DLD1 (cell line): ENCODE measurements around the gene KIAA1755.

ENCODE experiments used
- in situ Hi-C: cut with HindIII; loops from 2 replicates; pipeline ENCODE4 v1.10.0; 2017; ENCODE audit warnings: low sequenced_read_pairs

The KIAA1755 gene

GRCh38 chr20:38222923-38223742, 37.4 kb downstream of the KIAA1755 start:
- in situ Hi-C loops = no loop called here

GRCh38 chr20:38222231-38222922, 38.2 kb downstream of the KIAA1755 start:
- in situ Hi-C loops = no loop called here

GRCh38 chr20:38221119-38221589, 39.4 kb downstream of the KIAA1755 start:
- in situ Hi-C loops = no loop called here

GRCh38 chr20:38220587-38221118, 39.9 kb downstream of the KIAA1755 start:
- in situ Hi-C loops = no loop called here

DNA sequence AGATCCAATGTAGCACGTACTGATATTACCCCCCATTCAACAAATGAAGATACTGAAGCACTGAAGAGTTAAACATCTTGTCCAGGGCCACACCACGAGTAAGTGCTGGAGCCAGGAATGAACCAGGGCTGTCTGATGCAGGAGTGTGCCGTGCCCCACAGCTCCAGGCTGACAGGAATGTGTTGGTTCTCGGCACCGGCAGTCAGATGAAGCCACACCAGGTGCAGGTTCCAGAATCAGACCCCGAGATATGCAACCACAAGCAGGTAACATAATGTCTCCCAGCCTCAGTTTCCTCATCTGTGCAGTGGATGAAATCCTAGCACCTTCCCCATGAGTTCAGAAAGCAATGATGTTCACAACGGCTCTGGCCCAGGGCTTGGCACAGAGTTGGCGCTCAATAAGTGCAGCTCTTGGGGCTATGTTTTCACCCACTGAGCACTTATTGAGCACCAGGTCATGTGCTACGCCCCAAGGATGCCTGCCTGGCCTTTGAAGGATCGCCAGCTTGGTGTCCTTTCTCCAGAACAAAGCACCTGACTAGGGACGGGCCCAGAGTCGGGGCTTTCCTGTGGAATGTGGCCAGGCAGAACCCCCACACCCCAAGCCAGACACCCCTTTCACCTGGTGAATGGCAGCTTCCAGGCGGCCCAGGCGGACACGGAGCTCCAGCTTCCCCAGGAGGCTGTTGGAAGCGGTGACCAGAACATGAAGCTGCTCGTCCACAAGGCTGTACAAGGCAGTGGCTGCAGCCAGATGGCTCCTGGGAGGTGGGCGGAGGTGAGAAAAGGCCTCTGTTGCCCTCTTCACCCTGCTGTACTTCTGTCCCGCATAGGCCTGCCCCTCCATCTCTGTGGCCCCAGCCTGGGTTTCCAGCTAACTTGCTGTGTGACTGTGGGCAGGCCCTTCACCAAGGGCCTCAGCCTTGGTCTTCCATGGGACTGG, 41.3 kb downstream of the KIAA1755 start:
- in situ Hi-C loops = no loop called here

DNA sequence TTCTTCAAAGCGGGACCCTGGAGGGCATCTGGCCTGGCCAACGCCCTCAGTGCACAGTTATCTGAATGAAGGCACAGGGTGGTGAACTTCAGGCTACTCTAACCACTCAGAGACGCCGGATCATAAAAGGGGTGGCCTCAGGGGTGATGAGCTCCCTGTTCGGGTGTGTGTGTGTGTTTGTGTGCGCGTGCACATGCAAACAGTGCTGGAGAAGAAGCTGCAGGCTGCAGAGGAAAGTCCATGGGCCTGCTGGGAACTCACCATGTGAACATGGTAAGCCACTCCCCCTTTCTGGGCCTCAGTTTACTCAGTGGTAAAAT, 42.0 kb downstream of the KIAA1755 start:
- in situ Hi-C loops = no loop called here

DNA sequence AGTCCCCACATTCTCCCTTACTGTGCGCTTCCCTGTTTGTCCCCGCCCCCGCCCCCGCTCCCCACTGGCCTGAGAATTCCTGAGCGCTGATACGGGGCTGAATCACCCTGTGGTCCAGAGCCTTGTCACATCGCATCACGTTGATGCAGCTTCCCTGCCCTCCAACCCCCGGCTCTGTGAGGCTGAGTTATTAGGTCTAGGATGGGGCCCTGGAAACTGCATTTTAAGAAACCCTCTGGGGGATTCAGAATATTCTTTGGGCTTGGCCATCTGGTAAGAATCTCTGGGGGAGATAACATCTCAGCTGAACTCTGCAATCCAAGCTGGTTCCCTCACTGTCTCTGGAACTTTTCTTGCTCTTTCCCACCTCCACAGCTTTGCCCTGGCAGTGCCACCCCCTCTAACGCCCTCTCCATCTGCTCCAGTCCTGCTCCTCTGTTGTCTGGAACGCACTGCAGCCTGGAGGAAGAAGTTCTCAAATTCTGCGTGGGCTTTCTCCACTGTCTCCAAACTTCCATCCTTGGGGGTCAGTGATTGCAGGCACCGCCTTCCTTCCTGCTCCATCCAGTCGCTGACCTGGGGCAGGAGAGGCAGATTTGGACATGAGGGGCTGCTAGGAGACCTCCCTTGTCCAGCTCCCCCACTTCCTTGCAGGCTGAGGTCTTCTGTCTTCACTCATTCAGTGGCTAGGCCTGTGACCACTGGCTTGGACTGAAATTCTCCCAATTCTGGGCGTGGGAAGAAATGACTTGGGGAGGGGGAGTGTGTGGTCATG, 42.6 kb downstream of the KIAA1755 start:
- in situ Hi-C loops = no loop called here

DNA sequence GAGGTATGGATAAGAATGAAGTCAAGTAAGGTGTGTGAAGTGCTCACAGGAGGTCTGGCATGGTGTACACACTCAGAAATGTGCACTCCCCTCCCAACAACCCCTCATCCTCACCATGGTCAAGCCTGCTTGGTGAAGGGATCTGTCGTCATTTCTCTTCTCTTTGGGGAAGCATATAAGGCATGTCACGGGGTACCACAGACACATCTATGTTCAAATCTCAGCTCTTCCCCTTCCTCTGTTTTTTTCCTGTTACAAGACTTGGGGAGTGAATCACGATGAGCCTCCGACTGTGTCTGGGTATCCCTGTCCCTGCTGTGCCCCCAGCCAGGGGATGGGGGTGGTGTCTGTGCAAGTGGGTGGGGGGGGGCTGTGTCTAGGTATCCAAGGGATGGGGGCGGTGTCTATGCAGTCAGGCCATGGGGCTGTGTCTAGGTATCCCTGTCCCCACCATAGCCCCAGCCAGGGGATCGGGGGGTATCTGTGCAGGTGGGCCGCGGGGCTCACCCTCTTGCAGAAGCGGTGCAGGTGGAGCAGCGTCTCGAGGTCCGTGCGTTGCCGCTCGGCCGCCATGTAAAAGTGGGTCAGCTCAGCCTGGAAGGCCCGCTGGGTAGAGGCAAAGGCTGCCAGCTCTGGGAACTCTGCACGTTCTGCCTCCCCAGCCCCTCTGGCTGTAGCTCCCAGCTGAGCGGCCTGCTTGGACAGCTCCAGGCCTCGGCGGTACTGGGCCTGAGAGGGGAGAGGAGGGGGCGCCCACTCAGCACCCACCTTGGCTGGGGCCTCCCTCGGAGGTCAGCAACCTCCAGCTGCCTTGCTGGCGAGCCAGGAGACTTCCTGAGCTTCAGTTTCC, 43.6 kb downstream of the KIAA1755 start:
- in situ Hi-C loops = no loop called here

DNA sequence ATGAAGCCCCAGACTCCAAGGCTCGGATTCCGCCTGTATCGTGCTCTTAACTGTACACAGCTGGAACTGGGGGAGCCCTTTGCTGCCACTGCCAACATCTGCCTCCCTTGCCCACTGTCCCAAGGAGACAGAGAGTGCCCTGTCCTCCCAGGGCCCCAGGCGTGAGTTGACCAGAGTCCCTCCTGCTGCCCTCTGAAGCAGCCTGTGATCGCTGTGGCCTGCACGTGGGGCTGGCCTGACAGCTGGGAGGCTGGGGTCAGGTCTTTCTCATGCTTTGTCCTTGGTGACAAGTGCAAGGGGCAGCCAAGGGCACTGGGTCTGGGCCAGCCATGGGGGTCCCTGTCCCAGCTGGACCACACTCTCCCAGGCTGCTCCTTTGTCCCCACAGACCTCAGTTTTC, 44.3 kb downstream of the KIAA1755 start:
- in situ Hi-C loops = no loop called here

- in situ Hi-C loops = no loop called here
Observed at GRCh38 chr20:38215194-38216182, 45.0 kb downstream of the KIAA1755 start.

GRCh38 chr20:38214256-38215193, 46.0 kb downstream of the KIAA1755 start:
- in situ Hi-C loops = no loop called here

- in situ Hi-C loops = no loop called here
Observed at GRCh38 chr20:38213607-38213940, 47.0 kb downstream of the KIAA1755 start.

DNA sequence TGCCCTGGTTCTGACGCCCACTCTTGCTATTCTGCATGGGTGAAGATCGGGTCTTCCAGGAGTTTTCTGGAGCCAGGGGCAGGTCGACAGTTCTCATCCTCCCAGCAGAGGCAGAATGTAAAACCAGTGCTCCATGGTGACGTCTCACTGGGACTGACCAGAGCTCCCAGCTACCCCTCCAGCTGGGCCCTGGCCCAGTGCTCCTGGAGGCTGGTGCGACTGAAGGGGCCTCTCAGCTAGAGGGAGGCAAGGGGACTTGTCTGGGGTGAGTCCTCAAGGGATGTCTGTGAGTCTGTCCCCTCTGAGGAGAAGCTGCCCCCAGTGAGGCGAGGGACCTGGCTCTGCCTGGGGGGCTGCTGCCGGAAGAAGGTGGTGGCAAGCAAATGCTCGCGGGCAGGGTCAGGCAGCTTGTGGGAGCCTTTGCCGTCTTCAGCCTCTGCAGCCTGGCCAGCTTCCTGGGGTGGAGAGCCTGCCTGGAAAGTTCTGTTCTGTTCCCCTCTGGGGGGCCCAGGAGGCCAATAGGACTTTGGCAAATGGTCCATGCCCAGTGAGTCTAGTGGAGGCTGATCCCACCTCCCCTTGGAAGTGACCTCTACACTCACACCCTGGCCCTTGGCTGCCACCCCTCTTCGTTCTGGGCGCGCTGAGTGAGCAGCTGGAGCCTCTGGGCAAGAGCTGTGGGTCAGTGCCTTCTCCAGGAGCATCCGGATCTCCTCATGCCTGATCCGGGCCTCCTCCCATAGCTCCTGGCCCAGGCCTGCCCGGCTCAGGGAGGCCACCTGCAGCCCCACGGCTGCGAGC, 47.5 kb downstream of the KIAA1755 start:
- in situ Hi-C loops = no loop called here

DNA sequence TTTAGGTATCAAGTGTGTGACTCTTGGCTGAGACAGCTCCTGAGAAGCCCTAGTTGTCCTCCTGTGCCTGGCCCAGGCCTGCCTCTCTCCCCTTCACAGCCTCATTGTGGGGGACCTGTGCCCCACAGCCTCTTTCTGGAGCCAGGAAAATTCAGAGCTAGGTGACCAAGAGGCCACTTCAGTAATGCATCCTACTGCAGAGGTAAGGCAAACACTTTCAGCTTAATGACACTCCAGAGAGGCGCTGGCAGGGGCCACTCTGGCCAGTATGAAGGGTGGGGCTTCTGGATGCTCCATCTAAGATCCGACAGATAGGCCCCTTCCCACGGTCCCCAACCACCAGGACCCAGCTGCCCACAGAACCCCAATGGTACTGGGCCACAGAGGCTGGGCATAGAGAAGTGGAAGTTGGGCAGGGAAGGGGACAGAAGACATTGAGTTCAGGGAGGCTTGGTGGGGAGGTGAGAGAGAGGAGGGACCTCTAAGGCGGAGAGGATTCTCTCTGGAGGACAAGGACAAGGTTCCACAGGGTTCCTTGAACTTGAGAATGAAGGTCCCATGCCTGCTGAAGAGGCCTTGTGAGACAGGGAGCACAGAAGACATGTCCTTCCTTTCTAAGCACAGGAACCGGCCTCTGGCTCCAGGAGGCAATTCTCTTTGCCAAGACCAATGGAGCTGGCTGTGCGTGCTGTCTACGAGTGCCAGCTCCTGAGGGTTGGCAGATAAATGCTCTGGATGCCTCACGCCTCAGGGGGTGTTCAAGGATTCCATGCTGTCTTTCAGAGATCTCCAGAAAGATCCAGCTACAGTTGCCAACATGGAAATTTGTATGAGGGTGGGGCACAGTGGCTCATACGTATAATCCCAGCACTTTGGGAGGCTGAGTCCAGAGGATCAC, 49.1 kb downstream of the KIAA1755 start:
- in situ Hi-C loops = no loop called here

DNA sequence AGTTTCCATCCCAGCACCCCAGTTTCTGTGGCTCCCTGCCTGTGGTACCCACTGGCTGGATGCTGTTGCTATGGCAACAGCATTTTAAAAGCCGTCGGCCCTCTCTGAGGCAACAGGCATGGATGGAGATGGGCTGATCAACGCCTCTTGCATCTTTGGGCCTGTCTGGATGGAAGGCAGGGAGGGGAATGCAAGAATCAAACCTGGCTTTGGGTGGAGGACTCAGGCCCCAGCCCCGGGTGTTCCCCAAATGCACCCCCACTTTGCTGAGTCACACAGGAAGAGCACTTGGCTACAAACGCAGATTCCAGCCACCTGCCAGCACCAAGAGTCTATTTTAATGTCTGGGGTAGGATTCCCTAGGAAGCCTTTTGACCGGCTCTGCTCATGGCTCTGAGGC, 49.8 kb downstream of the KIAA1755 start:
- in situ Hi-C loops = no loop called here
